ENCODE data around the gene PPM1B.
"Not testable (repeated sequence)": the region's sequence is repeated elsewhere in the genome, so short reads cannot be mapped to it uniquely, and the experiment has no call there.

The PPM1B gene

GRCh38 chr2:44203542-44203941 is 34.9 kb downstream of the PPM1B start:
- no peak for DNase-seq

- DNase-seq: no peak
These were observed 36.5 kb downstream of the PPM1B start for GRCh38 chr2:44205169-44205568.

DNA sequence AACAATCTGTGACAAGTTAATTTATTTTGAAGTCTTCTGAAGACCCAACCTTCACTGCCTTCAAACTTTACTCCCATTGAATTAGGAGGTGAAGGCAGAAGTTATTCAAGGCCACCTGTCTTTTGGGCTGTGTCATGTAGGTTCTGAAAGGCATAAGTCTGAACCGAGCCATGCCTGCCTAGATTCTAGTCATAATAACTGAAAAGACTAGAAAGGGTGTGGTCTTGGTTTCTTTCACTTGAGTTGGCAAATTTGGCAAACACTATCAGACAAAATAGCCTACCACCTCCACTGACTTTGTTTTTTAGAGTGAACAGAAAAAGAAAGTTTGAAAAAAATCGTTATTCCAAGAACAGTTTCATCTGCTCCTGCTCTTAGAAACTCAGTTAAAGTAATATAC is 38.4 kb downstream of the PPM1B start:
- no peak for DNase-seq

DNA sequence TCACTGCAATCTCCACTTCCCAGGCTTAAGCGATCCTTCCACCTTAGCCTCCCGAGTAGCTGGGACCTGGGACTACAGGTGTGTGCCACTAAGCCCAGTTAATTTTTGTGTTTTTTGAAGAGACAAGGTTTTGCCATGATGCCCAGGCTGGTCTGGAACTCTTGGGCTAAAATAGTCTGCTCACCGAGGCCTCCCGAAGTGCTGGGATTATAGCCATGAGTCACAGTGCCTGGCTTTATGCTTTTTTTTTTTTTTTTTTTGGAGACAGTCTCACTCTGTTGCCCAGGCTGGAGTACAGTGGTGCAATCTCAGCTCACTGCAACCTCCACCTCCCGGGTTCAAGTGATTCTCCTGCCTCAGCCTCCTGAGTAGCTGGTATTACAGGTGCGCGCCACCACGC is 39.0 kb downstream of the PPM1B start:
- DNase-seq: not testable (repeated sequence)

- DNase-seq: no peak
These were observed 41.7 kb downstream of the PPM1B start for GRCh38 chr2:44210362-44210761.

DNA sequence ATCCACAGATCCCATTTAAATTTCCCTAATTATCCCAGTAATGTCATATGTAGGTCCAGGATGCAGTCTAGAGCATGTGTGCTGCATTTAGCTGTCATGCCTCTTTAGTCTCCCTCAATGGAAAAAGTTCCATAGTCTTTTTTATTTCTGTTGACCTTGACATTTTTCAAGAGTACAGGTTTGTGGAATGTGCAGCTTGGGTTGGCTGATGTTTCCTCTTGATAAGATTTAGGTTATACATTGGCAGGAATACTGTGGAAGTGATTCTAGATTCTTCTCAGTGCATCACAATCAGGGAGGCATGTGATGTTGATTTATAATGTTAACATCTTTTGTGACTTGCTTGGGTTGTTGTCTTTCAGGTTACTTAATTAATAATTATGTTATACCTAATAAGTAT is 42.5 kb downstream of the PPM1B start:
- DNase-seq: no peak

DNA sequence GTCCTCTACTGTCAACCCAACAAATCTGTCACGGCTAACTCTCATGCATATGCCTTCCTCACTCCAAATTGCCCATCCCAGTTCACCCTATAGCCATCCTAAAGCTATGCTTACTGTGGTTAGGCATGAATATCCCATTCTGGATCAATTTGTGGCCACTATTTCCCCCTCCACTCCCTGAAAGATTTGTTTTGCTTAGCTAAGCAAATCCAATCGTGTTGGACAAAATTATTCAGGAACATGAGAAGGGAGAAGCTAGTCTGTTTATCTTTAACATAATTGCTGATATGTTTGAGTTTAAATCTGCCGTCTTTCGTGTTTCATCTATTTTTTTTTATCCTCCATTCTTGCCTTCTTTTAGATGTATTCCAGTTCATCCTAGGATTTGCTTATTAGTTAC is 43.6 kb downstream of the PPM1B start:
- DNase-seq: no peak

DNA sequence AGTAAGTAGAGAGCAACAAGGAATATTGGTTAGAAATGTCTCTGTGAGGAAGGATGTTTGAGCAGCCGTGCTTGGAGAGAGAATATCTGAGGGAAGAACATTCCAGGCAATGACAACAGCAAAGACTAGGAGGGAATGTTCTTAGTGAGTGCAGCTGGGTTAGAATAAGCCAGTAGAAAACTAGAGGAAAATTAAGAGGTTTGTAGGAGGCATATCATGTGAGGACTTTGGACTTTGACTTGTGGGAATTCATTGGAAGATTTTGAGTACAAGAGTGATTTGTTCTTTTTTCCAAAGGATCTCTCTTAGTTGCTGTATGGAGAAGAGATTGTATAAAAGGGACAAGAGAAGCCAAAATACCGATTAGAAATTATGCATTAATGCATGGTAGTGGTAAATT is 47.2 kb downstream of the PPM1B start:
- no peak for DNase-seq

GRCh38 chr2:44218771-44219170 is 50.1 kb downstream of the PPM1B start:
- DNase-seq: no peak

- no peak for DNase-seq
These were observed 58.1 kb downstream of the PPM1B start for GRCh38 chr2:44226753-44227152.

DNA sequence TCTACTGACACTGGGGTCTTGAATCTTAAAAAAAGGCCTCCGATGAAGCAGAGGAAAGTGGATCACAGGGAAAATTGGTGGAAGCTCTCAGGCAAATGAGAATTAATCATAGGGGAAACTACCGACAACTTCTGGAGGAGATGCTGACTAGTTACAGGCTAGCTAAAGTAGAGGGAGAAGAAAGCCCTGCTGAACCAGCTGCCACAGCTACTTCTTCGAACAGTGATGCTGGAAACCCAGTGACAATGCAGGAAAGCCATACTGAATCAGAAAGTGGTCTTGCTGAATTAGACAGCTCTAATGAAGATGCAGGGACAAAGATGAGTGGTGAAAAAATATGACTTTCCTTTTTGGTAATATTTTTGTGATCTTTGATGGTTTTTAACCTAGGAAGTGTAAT is 61.7 kb downstream of the PPM1B start:
- no peak for DNase-seq

GRCh38 chr2:44233450-44234128 is 64.9 kb downstream of the PPM1B start:
- DNase-seq: no peak

DNA sequence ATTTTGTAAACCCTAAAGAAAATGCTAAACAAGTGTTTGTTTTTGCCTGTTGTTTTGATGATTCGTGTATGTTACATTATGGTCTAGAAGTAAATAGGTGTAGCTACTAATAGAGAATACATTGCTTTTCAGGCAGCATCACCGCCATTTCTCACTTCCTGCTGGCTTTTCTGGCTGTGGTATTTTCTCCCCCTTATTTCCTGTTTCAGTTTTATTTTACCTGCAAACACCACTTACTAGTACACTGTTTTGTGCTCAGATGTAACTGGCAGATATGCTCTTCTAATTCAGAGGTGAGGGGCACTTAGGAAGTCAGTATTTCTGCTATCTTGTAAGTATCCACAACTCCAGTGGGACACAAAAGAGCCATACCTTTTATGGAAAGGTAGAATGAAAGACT is 68.5 kb downstream of the PPM1B start:
- DNase-seq: peak; percentile 58

GRCh38 chr2:44242904-44243303 is 74.2 kb downstream of the PPM1B start:
- no peak for DNase-seq

- peak; percentile 68 for DNase-seq
These were observed 75.6 kb downstream of the PPM1B start for GRCh38 chr2:44244135-44244871.

GRCh38 chr2:44245083-44245861 is 76.6 kb downstream of the PPM1B start:
- no peak for DNase-seq

DNA sequence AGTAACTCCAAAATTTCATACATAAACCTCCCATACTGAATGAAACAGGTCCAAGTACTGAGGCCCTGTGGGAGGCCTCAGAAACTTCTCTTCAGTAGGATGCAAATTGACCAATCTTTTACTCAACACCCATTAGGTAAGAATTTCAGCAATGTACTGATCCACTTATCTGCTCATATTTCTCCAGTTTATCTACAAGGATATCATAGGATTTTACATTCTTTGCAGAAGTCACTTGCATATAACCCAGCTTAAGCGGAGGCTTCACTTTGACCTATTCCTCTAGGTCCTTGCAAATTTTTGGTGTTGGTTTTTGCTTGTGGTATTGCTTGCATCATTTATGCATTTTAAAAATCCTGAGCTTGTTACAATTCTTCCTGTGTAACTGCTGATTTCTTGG is 77.8 kb downstream of the PPM1B start:
- DNase-seq: no peak

GRCh38 chr2:44246840-44247369 is 78.2 kb downstream of the PPM1B start:
- DNase-seq: no peak

DNA sequence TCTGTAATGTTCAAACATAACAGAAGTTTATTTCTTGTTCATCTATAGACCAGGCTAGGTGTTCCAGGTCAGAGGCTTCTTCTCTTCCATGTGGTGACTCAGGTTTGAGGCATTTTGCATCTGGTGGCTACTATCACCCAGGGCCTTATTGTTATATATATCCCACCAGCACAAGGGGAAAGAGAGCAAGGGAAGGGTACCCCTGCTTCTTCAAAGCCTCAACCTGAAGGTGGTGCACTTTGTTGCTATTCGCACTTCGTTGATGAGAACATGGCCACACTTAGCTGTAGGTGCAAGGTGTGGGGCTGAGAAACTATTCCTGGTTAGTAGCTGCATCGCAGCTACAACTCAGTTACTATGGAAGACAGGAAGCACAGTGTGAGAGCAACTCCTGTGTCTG is 79.2 kb downstream of the PPM1B start:
- DNase-seq: no peak

DNA sequence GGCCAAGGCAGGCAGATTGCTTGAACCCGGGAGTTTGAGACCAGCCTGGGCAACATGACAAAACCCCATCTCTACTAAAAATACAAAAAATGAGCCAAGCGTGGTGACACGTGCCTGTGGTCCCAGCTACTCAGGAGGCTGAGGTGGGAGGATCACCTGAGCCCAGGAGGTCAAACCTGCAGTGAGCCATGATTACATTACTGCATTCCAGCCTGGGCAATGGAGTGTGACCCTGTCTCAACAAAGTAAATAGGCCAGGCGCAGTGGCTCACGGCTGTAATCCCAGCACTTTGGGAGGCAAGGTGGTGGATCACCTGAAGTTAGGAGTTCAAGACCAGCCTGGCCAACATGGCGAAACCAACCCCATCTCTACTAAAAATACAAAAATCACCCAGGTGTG is 80.6 kb downstream of the PPM1B start:
- DNase-seq: not testable (repeated sequence)

- no peak for DNase-seq
These were observed 81.7 kb downstream of the PPM1B start for GRCh38 chr2:44250376-44250775.

DNA sequence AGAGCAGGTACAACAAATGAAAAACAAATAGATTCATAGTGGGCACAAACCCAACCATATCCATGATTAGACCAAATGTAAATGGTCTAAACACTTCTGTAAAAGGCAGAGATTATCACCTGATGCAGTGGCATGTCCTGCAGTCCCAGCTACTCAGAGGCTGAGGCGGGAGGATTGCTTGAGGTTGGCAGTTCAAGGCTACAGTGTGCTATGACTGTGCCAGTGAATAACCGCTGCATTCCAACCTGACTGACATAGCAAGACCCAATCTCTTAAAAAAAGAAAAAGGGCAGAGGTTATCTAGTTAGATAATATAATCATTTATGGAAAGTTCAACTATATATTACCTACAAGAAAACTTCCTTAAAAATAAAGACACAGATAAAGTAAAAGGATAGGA is 85.3 kb downstream of the PPM1B start:
- DNase-seq: no peak

GRCh38 chr2:44255704-44256103 is 87.0 kb downstream of the PPM1B start:
- DNase-seq: not testable (repeated sequence)

GRCh38 chr2:44257802-44258201 is 89.1 kb downstream of the PPM1B start:
- not testable (repeated sequence) for DNase-seq

All from CD4-positive, alpha-beta T cell treated with Interleukin-6 for 4 hours (primary cell).